GM13976 (cell line): ENCODE measurements around the gene KIF21B.
A peak's percentile ranks its signal among the peaks of the same experiment; 100 is the strongest.

ENCODE experiments used
- DNase-seq: peaks from one replicate; pipeline ENCODE4 v3.0.0; 2012; ENCODE audit warnings: low spot score
- CTCF ChIP-seq: IDR thresholded peaks from 2 replicates; pipeline ENCODE4 v1.5.1; 2012; ENCODE audit warnings: borderline replicate concordance, mild to moderate bottlenecking; ENCODE audit not compliant: insufficient read depth; ENCODE audit errors: extremely low read depth, missing control alignments, control extremely low read depth
- in situ Hi-C: fragments of 300-500 bp; cut with MboI; formaldehyde crosslinking; loops from one replicate; pipeline ENCODE4 v1.12.0; 2022; ENCODE audit warnings: low sequenced_read_pairs, mixed read lengths, inconsistent platforms; ENCODE audit not compliant: unreplicated experiment

Gene KIF21B

DNA sequence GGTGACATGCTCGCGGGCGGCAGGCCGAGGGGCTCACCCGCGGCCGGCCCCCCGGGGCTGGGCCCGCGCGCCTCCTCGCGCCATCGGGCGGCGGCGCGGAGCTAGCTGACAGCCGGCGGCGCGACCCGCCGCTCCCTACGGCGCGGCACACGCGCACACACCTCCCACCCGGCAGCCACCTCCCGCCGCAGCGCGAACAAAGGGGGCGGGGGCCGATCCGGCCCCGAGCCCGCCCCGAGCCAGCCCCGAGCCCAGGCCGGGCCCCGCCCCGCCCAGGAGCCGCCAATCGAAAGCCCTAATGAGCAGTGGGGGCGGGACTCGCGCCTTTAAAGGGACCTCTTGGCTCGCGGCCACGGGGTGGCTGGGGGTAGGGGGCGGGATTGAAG is at the start of gene KIF21B:
Gene KIF21B, minus strand, starts transcription at position 198 of the 386 bp plus-strand sequence. CDS start 331 bp downstream, outside the sequence.
- no peak for TF ChIP-seq CTCF
- in situ Hi-C loops = no loop called here
- peak; percentile 96 for DNase-seq

- no peak for TF ChIP-seq CTCF
- in situ Hi-C loops = no loop called here
- no peak for DNase-seq
These were observed 49.4 kb upstream of the KIF21B start for GRCh38 chr1:201072922-201073321.

GRCh38 chr1:201072149-201072548 is 48.6 kb upstream of the KIF21B start:
- TF ChIP-seq CTCF = no peak
- in situ Hi-C loops = no loop called here
- DNase-seq = no peak

DNA sequence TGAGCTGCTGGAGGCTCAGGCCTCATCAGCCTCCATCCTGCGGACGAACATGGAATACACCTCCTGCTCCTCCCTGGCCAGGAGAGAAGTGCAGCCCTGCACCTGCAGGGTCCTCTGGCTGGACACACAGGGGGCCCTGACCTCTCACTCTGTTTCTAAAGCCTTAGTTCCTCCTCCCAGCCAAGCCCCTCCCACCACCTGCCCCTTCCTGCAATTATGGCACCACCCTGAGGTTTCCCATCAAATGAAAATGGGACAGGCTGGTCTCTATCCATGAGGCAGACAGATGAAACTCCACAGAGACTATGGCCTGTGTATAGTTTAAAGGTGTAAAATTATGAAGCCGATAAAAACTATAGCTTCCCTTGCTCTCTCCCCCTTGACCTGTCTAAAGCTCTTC is 46.1 kb upstream of the KIF21B start:
- no peak for DNase-seq
- in situ Hi-C loops = no loop called here
- no peak for TF ChIP-seq CTCF

DNA sequence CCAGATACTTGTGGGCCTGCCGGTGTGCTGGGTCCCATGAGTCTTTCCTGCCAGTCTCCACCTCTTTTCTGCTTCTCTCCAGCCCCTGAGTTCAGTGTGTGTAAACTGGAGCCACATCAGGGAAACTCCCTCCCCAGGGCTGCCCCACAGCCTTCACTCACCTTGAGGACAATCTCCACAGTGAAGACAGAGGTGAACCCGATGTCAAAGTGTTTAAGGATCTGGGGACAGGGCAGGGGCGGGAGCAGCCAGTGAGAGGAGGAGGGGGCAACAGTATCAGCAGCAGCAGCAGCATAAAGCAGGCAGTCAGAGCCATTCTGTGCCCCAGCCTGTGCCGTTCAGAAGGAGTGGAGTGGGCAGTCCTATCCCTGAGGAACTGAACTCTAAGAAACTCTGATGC is 45.5 kb upstream of the KIF21B start:
- DNase-seq = no peak
- in situ Hi-C loops = no loop called here
- TF ChIP-seq CTCF = no peak

- no peak for TF ChIP-seq CTCF
- in situ Hi-C loops = no loop called here
- no peak for DNase-seq
These were observed 43.5 kb upstream of the KIF21B start for GRCh38 chr1:201066986-201067385.

DNA sequence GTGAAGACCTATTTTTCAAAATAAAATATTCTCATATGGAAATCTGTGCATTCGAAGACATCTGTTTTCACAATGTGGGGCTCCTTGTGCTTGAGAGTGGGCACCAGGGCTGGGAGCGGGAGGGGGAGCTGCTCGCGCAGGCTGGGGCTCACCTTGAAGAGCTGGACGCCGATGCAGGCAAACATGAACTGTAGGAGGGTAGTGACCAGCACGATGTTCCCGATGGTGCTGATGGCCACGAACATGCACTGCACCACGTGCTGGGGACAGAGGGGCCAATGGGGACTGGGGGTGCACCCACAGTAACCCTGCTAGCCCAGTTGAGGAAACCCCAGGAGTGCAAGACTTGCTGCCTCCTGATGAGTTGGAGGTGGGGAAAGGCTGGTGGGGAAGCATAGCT is 42.2 kb upstream of the KIF21B start:
- TF ChIP-seq CTCF = no peak
- in situ Hi-C loops = no loop called here
- no peak for DNase-seq
